ENCODE data around the gene FAM135A. TPM values are rescaled to one million over a fixed set of nuclear protein-coding genes. Genes with fewer than 3 reads are reported as not detected.
"Not testable (repeated sequence)": the region's sequence is repeated elsewhere in the genome, so short reads cannot be mapped to it uniquely, and the experiment has no call there.

Gene FAM135A
- total RNA-seq, 1 donor, result 29.4 TPM

DNA sequence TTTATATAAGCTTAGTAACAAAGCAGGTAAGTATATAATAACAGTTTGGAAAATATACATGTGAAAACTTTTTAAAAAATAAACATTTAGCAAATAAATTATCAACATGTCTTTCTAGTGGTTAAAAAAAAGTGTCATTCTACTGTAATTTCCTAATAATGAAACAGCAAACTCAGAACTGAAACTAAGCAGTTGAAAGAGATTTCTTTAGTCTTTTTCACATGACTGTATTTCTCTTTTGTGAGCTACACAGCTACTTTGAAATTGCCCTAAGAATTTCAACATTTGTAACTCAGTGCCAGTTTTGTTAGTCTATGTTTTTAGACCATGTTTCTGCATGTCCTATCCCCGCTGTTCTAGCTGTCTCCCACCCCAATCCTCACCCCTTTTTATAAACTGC, 125.1 kb downstream of the FAM135A start:
- no peak for TF ChIP-seq CTCF (IDR thresholded peaks at IDR 0.05; ENCODE audit: insufficient read depth, low read depth, low read length)
- no peak for DNase-seq (ENCODE audit: low read depth)
- no peak overlapping the region for H3K4me3 ChIP-seq (ENCODE audit: low read depth, low read length)

DNA sequence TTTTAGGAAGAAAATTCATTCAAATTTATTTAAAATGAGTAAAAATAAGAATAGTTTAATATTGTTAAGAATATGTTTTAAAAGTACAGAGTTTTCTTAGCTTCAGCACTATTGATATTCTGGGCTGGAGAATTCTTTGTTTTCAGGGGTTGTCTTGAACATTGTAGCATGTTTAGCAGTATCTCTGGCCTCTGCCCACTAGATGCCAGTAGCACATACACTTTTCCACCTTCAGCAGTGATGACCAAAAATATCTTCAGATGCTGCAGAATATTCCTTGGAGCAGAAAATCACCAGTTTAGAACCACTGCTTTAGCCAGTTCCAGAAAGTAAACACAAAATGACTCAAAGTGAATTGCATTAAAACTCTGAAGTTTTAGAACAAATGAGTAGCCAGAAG, 134.0 kb downstream of the FAM135A start:
- no peak overlapping the region for H3K4me3 ChIP-seq (ENCODE audit: low read depth, low read length)
- peak; percentile 16 for DNase-seq (ENCODE audit: low read depth)
- TF ChIP-seq CTCF (IDR thresholded peaks at IDR 0.05; ENCODE audit: insufficient read depth, low read depth, low read length), result peak; percentile 47

- H3K4me3 ChIP-seq (ENCODE audit: low read depth, low read length), result no peak overlapping the region
- no peak for DNase-seq (ENCODE audit: low read depth)
- no peak for TF ChIP-seq CTCF (IDR thresholded peaks at IDR 0.05; ENCODE audit: insufficient read depth, low read depth, low read length)
Measured at GRCh38 chr6:70547905-70548304, 134.6 kb downstream of the FAM135A start.

DNA sequence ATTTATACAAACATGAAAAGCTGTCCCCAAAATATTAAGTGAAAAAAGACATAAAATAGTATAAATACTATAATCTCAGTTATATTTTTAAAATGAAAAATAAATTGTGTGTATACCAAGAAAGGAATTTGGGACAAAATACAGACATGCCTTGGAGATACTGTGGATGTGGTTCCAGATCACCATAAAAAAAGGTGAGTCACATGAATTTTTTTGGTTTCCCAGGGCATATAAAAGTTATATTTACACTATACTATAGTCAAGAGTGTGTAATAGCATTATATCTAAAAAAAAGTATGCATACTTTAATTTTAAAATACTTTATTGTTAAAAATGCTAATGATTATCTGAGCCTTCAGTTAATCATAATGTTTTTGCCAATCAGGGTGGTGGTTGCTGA, 136.0 kb downstream of the FAM135A start:
- DNase-seq (ENCODE audit: low read depth), result peak; percentile 6
- no peak overlapping the region for H3K4me3 ChIP-seq (ENCODE audit: low read depth, low read length)
- TF ChIP-seq CTCF (IDR thresholded peaks at IDR 0.05; ENCODE audit: insufficient read depth, low read depth, low read length), result no peak

GRCh38 chr6:70551566-70551965, 138.3 kb downstream of the FAM135A start:
- DNase-seq (ENCODE audit: low read depth), result no peak
- no peak overlapping the region for H3K4me3 ChIP-seq (ENCODE audit: low read depth, low read length)
- TF ChIP-seq CTCF (IDR thresholded peaks at IDR 0.05; ENCODE audit: insufficient read depth, low read depth, low read length), result no peak

- H3K4me3 ChIP-seq (ENCODE audit: low read depth, low read length); DNase-seq (ENCODE audit: low read depth): not testable (repeated sequence)
Measured at GRCh38 chr6:70552286-70552940, 139.1 kb downstream of the FAM135A start.

- DNase-seq (ENCODE audit: low read depth), result no peak
- TF ChIP-seq CTCF (IDR thresholded peaks at IDR 0.05; ENCODE audit: insufficient read depth, low read depth, low read length), result no peak
- no peak overlapping the region for H3K4me3 ChIP-seq (ENCODE audit: low read depth, low read length)
Measured at GRCh38 chr6:70552974-70553373, 139.7 kb downstream of the FAM135A start.

Measured in fibroblast of villous mesenchyme (primary cell).